ENCODE results near the gene OBSL1. TPM values are rescaled to one million over a fixed set of nuclear protein-coding genes. Genes with fewer than 3 reads are reported as not detected.
A peak's percentile ranks its signal among the peaks of the same experiment; 100 is the strongest.

Gene OBSL1
- total RNA-seq, 1 donor from 2014 or later, result 208 TPM

GRCh38 chr2:219605607-219605954 lies 34.2 kb upstream of the OBSL1 start:
- DNase-seq, result no peak
- no peak overlapping the region for H3K27ac ChIP-seq (replicated peaks)
- no peaks in the 10 kb centered on the region for H3K9me3 ChIP-seq (replicated peaks)
- H3K36me3 ChIP-seq, result peaks cover 70% of the 10 kb centered on the region
- H3K4me3 ChIP-seq, result no peak overlapping the region
- TF ChIP-seq, protein P1, sequence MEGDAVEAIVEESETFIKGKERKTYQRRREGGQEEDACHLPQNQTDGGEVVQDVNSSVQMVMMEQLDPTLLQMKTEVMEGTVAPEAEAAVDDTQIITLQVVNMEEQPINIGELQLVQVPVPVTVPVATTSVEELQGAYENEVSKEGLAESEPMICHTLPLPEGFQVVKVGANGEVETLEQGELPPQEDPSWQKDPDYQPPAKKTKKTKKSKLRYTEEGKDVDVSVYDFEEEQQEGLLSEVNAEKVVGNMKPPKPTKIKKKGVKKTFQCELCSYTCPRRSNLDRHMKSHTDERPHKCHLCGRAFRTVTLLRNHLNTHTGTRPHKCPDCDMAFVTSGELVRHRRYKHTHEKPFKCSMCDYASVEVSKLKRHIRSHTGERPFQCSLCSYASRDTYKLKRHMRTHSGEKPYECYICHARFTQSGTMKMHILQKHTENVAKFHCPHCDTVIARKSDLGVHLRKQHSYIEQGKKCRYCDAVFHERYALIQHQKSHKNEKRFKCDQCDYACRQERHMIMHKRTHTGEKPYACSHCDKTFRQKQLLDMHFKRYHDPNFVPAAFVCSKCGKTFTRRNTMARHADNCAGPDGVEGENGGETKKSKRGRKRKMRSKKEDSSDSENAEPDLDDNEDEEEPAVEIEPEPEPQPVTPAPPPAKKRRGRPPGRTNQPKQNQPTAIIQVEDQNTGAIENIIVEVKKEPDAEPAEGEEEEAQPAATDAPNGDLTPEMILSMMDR (IDR thresholded peaks at IDR 0.05; ENCODE audit: borderline replicate concordance), result no peak
- intact Hi-C loops (cut with micrococcal nuclease), result no loop called here
- peaks cover 16% of the 10 kb centered on the region for H3K4me1 ChIP-seq
- no peaks in the 10 kb centered on the region for H3K27me3 ChIP-seq (ENCODE audit: low read depth)

DNA sequence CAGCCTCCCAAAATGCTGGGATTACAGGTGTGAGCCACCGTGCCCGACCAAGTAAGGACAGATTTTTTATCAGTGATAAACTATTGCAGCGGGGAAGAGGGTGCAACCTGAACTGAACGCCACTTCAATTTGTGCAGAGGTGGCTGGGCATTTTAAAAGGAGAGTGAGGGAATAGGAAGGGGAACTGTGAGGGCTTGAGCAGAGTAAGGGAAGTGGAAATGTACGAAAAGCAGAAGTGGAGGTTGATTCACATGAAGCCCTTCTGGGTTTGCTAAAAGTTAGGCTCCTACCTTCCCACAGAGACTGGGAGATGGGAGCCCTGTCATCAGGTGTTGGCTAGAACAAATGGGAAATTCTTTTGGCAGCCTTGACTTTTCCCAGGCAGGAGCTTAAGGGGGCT lies 32.4 kb upstream of the OBSL1 start:
- intact Hi-C loops (cut with micrococcal nuclease), result no loop called here
- TF ChIP-seq, protein P1 (IDR thresholded peaks at IDR 0.05; ENCODE audit: borderline replicate concordance), result no peak
- Histone ChIP-seq H3K27me3 (ENCODE audit: low read depth) (no peaks in the 10 kb centered on the region), H3K27ac (replicated peaks) (no peak overlapping the region), H3K36me3 (peaks cover 64% of the 10 kb centered on the region), H3K4me3 (no peak overlapping the region), H3K9me3 (replicated peaks) (no peaks in the 10 kb centered on the region), H3K4me1 (peaks cover 1% of the 10 kb centered on the region)
- DNase-seq, result no peak

GRCh38 chr2:219598308-219599078 lies 27.2 kb upstream of the OBSL1 start:
- H3K36me3 ChIP-seq, result peaks cover 24% of the 10 kb centered on the region
- peak overlapping the region; percentile 81 for H3K4me3 ChIP-seq
- no peaks in the 10 kb centered on the region for H3K9me3 ChIP-seq (replicated peaks)
- H3K4me1 ChIP-seq, result peaks cover 25% of the 10 kb centered on the region
- no peaks in the 10 kb centered on the region for H3K27me3 ChIP-seq (ENCODE audit: low read depth)
- TF ChIP-seq, protein P1 (IDR thresholded peaks at IDR 0.05; ENCODE audit: borderline replicate concordance), result no peak
- no peak for DNase-seq
- intact Hi-C loops (cut with micrococcal nuclease), result no loop called here
- H3K27ac ChIP-seq (replicated peaks), result peak overlapping the region; percentile 98

- H3K9me3 ChIP-seq (replicated peaks), result no peaks in the 10 kb centered on the region
- DNase-seq, result peak; percentile 97
- peak within 1 kb of the TSS; percentile 81 for H3K4me3 ChIP-seq
- H3K4me1 ChIP-seq, result peaks cover 25% of the 10 kb centered on the region
- no peaks in the 10 kb centered on the region for H3K27me3 ChIP-seq (ENCODE audit: low read depth)
- H3K27ac ChIP-seq (replicated peaks), result peak within 1 kb of the TSS; percentile 98
- intact Hi-C loops (cut with micrococcal nuclease), result no loop called here
- H3K36me3 ChIP-seq, result peaks cover 17% of the 10 kb centered on the region
- TF ChIP-seq, protein P1 (IDR thresholded peaks at IDR 0.05; ENCODE audit: borderline replicate concordance), result no peak
Measured at GRCh38 chr2:219597552-219598307, 26.4 kb upstream of the OBSL1 start, which contains the start of gene STK11IP. STK11IP (plus strand) TSS chr2:219597857; CDS start chr2:219598120, 263 bp downstream.

GRCh38 chr2:219596954-219597551 lies 25.7 kb upstream of the OBSL1 start:
- H3K36me3 ChIP-seq, result peaks cover 10% of the 10 kb centered on the region
- no peak for DNase-seq
- H3K4me1 ChIP-seq, result peaks cover 25% of the 10 kb centered on the region
- no peaks in the 10 kb centered on the region for H3K9me3 ChIP-seq (replicated peaks)
- intact Hi-C loops (cut with micrococcal nuclease), result no loop called here
- TF ChIP-seq, protein P1 (IDR thresholded peaks at IDR 0.05; ENCODE audit: borderline replicate concordance), result no peak
- peak overlapping the region; percentile 81 for H3K4me3 ChIP-seq
- H3K27ac ChIP-seq (replicated peaks), result peak overlapping the region; percentile 98
- no peaks in the 10 kb centered on the region for H3K27me3 ChIP-seq (ENCODE audit: low read depth)
